ENCODE measurements around the gene TBC1D10A. TPM values are rescaled to one million over a fixed set of nuclear protein-coding genes. Genes with fewer than 3 reads are reported as not detected.

The TBC1D10A gene
- total RNA-seq, 1 experiment from 2014 or later = 11.1 TPM

DNA sequence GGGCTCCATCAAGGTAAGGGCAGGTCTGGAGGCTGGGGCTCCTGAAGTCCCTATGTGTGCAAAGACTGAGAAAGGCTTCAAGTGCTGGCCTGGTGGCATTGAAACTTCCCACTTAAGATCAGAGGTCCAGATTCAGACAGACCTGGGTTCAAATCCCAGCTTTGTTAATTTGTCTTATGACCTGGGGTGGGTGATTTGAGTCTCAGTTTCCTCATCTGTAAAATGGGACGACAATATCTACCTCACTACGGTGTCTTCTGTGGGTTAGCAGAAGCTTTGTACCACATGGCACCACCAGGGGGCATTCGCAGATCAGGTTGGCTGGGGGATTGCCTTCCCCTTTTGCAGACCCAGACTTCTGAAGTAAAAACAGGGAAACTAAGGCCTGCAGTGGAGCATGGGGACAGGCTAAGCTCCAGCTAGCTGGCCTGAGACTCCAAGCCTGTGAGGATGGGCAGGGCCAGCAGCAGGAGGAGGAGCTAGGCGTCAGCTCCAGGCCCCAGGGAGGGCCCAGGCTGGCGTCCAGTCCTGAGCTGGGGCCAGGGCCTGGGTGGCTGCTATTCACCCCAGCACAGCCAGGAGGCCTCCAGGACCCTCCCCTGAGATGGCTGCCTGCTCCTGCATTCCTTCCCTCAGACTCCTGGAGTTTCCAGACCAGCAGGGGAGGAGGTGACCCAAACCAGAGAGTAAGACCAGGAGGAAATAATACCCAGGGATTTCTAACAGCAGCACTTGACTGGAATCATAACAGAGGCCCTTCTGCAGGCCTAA lies 38.9 kb downstream of the TBC1D10A start (continued):
- TF ChIP-seq, protein P1, sequence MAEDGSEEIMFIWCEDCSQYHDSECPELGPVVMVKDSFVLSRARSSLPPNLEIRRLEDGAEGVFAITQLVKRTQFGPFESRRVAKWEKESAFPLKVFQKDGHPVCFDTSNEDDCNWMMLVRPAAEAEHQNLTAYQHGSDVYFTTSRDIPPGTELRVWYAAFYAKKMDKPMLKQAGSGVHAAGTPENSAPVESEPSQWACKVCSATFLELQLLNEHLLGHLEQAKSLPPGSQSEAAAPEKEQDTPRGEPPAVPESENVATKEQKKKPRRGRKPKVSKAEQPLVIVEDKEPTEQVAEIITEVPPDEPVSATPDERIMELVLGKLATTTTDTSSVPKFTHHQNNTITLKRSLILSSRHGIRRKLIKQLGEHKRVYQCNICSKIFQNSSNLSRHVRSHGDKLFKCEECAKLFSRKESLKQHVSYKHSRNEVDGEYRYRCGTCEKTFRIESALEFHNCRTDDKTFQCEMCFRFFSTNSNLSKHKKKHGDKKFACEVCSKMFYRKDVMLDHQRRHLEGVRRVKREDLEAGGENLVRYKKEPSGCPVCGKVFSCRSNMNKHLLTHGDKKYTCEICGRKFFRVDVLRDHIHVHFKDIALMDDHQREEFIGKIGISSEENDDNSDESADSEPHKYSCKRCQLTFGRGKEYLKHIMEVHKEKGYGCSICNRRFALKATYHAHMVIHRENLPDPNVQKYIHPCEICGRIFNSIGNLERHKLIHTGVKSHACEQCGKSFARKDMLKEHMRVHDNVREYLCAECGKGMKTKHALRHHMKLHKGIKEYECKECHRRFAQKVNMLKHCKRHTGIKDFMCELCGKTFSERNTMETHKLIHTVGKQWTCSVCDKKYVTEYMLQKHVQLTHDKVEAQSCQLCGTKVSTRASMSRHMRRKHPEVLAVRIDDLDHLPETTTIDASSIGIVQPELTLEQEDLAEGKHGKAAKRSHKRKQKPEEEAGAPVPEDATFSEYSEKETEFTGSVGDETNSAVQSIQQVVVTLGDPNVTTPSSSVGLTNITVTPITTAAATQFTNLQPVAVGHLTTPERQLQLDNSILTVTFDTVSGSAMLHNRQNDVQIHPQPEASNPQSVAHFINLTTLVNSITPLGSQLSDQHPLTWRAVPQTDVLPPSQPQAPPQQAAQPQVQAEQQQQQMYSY (CRISPR knock-in tag; IDR thresholded peaks at IDR 0.05) = no peak
- TF ChIP-seq, protein P2, sequence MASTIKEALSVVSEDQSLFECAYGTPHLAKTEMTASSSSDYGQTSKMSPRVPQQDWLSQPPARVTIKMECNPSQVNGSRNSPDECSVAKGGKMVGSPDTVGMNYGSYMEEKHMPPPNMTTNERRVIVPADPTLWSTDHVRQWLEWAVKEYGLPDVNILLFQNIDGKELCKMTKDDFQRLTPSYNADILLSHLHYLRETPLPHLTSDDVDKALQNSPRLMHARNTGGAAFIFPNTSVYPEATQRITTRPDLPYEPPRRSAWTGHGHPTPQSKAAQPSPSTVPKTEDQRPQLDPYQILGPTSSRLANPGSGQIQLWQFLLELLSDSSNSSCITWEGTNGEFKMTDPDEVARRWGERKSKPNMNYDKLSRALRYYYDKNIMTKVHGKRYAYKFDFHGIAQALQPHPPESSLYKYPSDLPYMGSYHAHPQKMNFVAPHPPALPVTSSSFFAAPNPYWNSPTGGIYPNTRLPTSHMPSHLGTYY (CRISPR knock-in tag; IDR thresholded peaks at IDR 0.05) = no peak
- TF ChIP-seq ESRRA (CRISPR knock-in tag; IDR thresholded peaks at IDR 0.05; ENCODE audit: borderline replicate concordance) (no peak), RELA (CRISPR knock-in tag; IDR thresholded peaks at IDR 0.05; ENCODE audit: borderline replicate concordance) (no peak), CBFB (CRISPR knock-in tag; IDR thresholded peaks at IDR 0.05; ENCODE audit: low read depth) (no peak), SOX15 (CRISPR knock-in tag; IDR thresholded peaks at IDR 0.05) (no peak), NR1H2 (CRISPR knock-in tag; IDR thresholded peaks at IDR 0.05) (no peak), PRRX2 (CRISPR knock-in tag; IDR thresholded peaks at IDR 0.05) (peak; percentile 54; the same call in 1 of the 2 replicates), CREM (CRISPR knock-in tag; IDR thresholded peaks at IDR 0.05) (no peak), ZNF219 (CRISPR knock-in tag; IDR thresholded peaks at IDR 0.05; ENCODE audit: borderline replicate concordance) (no peak)
- TF ChIP-seq, protein P3, sequence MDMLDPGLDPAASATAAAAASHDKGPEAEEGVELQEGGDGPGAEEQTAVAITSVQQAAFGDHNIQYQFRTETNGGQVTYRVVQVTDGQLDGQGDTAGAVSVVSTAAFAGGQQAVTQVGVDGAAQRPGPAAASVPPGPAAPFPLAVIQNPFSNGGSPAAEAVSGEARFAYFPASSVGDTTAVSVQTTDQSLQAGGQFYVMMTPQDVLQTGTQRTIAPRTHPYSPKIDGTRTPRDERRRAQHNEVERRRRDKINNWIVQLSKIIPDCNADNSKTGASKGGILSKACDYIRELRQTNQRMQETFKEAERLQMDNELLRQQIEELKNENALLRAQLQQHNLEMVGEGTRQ (CRISPR knock-in tag; IDR thresholded peaks at IDR 0.05) = no peak
- TF ChIP-seq, protein P4, sequence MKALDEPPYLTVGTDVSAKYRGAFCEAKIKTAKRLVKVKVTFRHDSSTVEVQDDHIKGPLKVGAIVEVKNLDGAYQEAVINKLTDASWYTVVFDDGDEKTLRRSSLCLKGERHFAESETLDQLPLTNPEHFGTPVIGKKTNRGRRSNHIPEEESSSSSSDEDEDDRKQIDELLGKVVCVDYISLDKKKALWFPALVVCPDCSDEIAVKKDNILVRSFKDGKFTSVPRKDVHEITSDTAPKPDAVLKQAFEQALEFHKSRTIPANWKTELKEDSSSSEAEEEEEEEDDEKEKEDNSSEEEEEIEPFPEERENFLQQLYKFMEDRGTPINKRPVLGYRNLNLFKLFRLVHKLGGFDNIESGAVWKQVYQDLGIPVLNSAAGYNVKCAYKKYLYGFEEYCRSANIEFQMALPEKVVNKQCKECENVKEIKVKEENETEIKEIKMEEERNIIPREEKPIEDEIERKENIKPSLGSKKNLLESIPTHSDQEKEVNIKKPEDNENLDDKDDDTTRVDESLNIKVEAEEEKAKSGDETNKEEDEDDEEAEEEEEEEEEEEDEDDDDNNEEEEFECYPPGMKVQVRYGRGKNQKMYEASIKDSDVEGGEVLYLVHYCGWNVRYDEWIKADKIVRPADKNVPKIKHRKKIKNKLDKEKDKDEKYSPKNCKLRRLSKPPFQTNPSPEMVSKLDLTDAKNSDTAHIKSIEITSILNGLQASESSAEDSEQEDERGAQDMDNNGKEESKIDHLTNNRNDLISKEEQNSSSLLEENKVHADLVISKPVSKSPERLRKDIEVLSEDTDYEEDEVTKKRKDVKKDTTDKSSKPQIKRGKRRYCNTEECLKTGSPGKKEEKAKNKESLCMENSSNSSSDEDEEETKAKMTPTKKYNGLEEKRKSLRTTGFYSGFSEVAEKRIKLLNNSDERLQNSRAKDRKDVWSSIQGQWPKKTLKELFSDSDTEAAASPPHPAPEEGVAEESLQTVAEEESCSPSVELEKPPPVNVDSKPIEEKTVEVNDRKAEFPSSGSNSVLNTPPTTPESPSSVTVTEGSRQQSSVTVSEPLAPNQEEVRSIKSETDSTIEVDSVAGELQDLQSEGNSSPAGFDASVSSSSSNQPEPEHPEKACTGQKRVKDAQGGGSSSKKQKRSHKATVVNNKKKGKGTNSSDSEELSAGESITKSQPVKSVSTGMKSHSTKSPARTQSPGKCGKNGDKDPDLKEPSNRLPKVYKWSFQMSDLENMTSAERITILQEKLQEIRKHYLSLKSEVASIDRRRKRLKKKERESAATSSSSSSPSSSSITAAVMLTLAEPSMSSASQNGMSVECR (CRISPR knock-in tag; IDR thresholded peaks at IDR 0.05; ENCODE audit: borderline replicate concordance) = no peak
- TF ChIP-seq, protein P5, sequence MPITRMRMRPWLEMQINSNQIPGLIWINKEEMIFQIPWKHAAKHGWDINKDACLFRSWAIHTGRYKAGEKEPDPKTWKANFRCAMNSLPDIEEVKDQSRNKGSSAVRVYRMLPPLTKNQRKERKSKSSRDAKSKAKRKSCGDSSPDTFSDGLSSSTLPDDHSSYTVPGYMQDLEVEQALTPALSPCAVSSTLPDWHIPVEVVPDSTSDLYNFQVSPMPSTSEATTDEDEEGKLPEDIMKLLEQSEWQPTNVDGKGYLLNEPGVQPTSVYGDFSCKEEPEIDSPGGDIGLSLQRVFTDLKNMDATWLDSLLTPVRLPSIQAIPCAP (CRISPR knock-in tag; IDR thresholded peaks at IDR 0.05) = no peak
- TF ChIP-seq, protein P6, sequence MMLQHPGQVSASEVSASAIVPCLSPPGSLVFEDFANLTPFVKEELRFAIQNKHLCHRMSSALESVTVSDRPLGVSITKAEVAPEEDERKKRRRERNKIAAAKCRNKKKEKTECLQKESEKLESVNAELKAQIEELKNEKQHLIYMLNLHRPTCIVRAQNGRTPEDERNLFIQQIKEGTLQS (CRISPR knock-in tag; conservative IDR thresholded peaks at IDR 0.05) = no peak
- TF ChIP-seq, protein P7, sequence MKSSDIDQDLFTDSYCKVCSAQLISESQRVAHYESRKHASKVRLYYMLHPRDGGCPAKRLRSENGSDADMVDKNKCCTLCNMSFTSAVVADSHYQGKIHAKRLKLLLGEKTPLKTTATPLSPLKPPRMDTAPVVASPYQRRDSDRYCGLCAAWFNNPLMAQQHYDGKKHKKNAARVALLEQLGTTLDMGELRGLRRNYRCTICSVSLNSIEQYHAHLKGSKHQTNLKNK (CRISPR knock-in tag; IDR thresholded peaks at IDR 0.05) = no peak
- TF ChIP-seq, protein P8, sequence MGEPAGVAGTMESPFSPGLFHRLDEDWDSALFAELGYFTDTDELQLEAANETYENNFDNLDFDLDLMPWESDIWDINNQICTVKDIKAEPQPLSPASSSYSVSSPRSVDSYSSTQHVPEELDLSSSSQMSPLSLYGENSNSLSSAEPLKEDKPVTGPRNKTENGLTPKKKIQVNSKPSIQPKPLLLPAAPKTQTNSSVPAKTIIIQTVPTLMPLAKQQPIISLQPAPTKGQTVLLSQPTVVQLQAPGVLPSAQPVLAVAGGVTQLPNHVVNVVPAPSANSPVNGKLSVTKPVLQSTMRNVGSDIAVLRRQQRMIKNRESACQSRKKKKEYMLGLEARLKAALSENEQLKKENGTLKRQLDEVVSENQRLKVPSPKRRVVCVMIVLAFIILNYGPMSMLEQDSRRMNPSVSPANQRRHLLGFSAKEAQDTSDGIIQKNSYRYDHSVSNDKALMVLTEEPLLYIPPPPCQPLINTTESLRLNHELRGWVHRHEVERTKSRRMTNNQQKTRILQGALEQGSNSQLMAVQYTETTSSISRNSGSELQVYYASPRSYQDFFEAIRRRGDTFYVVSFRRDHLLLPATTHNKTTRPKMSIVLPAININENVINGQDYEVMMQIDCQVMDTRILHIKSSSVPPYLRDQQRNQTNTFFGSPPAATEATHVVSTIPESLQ (CRISPR knock-in tag; IDR thresholded peaks at IDR 0.05) = no peak
- TF ChIP-seq, protein P9, sequence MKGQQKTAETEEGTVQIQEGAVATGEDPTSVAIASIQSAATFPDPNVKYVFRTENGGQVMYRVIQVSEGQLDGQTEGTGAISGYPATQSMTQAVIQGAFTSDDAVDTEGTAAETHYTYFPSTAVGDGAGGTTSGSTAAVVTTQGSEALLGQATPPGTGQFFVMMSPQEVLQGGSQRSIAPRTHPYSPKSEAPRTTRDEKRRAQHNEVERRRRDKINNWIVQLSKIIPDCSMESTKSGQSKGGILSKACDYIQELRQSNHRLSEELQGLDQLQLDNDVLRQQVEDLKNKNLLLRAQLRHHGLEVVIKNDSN (CRISPR knock-in tag; IDR thresholded peaks at IDR 0.05) = no peak
- TF ChIP-seq, protein P10, sequence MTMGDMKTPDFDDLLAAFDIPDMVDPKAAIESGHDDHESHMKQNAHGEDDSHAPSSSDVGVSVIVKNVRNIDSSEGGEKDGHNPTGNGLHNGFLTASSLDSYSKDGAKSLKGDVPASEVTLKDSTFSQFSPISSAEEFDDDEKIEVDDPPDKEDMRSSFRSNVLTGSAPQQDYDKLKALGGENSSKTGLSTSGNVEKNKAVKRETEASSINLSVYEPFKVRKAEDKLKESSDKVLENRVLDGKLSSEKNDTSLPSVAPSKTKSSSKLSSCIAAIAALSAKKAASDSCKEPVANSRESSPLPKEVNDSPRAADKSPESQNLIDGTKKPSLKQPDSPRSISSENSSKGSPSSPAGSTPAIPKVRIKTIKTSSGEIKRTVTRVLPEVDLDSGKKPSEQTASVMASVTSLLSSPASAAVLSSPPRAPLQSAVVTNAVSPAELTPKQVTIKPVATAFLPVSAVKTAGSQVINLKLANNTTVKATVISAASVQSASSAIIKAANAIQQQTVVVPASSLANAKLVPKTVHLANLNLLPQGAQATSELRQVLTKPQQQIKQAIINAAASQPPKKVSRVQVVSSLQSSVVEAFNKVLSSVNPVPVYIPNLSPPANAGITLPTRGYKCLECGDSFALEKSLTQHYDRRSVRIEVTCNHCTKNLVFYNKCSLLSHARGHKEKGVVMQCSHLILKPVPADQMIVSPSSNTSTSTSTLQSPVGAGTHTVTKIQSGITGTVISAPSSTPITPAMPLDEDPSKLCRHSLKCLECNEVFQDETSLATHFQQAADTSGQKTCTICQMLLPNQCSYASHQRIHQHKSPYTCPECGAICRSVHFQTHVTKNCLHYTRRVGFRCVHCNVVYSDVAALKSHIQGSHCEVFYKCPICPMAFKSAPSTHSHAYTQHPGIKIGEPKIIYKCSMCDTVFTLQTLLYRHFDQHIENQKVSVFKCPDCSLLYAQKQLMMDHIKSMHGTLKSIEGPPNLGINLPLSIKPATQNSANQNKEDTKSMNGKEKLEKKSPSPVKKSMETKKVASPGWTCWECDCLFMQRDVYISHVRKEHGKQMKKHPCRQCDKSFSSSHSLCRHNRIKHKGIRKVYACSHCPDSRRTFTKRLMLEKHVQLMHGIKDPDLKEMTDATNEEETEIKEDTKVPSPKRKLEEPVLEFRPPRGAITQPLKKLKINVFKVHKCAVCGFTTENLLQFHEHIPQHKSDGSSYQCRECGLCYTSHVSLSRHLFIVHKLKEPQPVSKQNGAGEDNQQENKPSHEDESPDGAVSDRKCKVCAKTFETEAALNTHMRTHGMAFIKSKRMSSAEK (CRISPR knock-in tag; IDR thresholded peaks at IDR 0.05; ENCODE audit: borderline replicate concordance) = no peak
